ENCODE data around the gene KLF17.

KLF17 gene

DNA sequence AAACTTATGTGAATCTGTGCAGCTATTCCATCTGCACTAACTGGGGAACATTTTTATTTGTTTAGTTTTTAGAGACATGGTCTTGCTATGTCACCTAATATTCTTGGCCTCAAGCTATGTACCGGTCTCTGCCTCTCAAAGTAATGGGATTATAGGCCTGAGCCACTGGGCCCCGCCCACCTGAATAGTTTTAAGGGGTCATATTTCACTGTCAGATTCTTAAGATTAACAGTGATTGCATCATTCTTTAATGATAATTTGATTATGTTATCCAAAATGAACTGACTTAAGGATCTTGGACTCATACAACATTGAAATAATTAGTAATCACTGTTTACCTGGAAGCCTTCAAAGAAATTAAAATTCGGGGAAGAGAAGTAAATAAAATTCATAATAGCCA lies 35.4 kb downstream of the KLF17 start:
- DNase-seq (ENCODE audit: low spot score) = peak; percentile 31

DNA sequence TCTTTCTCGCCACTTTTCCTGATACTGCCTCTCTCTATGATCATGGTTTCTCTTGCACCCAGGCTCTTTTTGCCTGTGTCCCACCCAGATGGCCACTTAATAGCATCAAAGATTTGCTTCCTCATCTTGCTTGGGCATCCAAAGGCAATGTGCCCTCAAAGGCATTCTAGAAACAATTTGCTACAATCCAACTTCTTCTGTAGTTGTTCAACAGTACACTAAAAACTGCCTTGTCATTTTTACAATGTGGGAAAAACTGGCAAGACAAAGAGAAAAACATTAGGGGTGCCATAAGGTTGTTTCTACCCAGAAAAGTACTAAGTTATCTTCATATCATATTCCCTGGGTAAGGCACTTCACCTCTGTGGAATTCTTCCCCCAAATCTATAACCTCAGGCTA lies 39.3 kb downstream of the KLF17 start:
- DNase-seq (ENCODE audit: low spot score) = no peak

DNA sequence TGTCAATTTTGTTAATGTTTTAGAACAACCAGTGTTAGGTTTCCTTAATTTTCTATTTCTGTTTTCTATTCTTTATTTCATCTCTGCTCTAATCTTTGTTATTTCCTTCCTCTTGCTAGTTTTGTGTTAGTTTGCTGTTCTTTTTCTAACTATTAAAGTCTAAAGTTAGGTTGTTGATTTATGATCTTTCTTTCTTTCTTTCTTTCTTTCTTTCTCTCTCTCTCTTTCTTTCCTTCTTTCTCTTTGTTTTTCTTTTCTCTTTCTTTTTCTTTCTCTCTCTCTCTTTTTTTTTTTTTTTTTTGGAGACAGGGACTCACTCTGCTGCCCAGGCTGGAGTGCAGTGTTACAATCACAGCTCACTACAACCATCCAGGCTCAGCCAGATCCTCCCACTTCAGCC lies 40.2 kb downstream of the KLF17 start:
- no peak for DNase-seq (ENCODE audit: low spot score)

- no peak for DNase-seq (ENCODE audit: low spot score)
Measured at GRCh38 chr1:44161546-44161945, 42.9 kb downstream of the KLF17 start.

DNA sequence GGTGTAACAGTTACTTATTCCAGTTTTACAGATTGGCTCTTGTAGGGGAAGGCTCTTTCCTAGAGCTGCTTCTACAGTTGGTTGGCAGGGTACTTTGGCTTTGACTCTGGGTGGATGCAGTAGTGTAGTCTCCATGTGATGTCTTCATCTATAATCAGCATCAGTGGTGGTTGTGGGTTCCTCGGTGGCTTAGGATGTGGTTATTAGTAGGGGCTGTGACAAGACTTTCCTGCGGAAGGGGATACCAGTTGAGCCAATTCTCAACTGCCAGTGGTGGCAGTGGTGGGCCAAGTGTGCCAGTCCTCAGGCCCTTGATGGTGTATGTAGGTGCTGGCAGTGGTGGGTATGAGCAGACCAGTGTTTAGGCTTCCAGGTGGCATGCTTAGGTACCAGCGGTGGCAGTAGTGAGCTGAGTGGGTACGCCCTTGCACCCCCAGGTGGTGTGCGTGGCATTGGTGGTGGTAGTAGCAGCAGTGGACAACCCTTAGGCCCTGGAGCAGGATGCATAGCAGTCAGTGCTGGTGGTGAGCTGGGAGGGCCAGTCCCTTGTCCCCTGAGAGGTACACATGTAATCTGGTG lies 50.0 kb downstream of the KLF17 start:
- DNase-seq (ENCODE audit: low spot score) = no peak

GRCh38 chr1:44170281-44170823 lies 51.7 kb downstream of the KLF17 start:
- DNase-seq (ENCODE audit: low spot score) = no peak

DNA sequence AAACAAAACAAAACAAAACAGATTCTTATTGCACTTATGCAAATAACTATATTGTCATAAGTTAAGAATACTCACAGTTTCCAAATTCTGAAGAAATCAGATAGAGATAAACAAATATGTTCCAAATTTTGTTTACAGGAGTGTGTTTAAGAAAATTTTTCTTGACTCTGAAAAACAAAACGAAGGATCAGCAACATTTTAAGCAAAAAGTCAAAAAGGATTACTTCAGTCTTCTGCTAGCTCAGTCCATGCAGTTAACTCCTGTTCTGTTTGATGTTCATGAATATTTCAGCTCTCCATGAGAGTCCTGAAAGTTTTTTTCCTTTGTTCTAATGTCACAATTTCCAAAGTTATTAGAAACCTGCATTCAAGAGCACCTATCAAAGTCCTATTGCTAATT lies 56.0 kb downstream of the KLF17 start:
- no peak for DNase-seq (ENCODE audit: low spot score)

Measured in SW480 (cell line).